ENCODE measurements around the gene OPA1. TPM values are rescaled to one million over a fixed set of nuclear protein-coding genes. Genes with fewer than 3 reads are reported as not detected.

The OPA1 gene
- total RNA-seq, 4 donors from 2014 or later = 42.2 to 56.1 (median 47.2) TPM

DNA sequence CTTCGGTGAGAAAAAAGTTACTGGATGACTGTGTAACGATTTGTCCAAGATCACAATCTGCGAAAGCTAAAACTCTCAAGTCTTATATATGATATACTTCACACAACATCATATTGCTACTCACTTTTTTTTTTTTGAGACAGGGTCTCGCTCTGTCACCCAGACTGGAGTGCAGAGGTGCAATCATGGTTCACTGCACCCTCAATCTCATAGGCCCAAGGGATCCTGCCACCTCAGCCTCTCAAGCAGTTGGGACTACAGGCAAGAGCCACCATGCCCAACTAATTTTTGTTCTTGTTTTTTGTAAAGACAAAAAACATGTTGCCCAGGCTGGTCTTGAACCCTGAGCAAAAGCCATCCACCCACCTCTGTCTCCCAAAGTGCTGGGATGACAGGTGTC, 32.9 kb upstream of the OPA1 start:
- H3K27ac ChIP-seq (replicated peaks in 1 of 4) = no peak overlapping the region
- H3K36me3 ChIP-seq = no peaks in the 10 kb centered on the region
- DNase-seq (ENCODE audit: extremely low spot score) = no peak
- TF ChIP-seq POLR2AphosphoS5 (IDR thresholded peaks at IDR 0.05) (no peak), POLR2A (IDR thresholded peaks at IDR 0.05; ENCODE audit: low read depth) (no peak), EP300 (IDR thresholded peaks at IDR 0.05) (no peak)
- TF ChIP-seq, protein P1, sequence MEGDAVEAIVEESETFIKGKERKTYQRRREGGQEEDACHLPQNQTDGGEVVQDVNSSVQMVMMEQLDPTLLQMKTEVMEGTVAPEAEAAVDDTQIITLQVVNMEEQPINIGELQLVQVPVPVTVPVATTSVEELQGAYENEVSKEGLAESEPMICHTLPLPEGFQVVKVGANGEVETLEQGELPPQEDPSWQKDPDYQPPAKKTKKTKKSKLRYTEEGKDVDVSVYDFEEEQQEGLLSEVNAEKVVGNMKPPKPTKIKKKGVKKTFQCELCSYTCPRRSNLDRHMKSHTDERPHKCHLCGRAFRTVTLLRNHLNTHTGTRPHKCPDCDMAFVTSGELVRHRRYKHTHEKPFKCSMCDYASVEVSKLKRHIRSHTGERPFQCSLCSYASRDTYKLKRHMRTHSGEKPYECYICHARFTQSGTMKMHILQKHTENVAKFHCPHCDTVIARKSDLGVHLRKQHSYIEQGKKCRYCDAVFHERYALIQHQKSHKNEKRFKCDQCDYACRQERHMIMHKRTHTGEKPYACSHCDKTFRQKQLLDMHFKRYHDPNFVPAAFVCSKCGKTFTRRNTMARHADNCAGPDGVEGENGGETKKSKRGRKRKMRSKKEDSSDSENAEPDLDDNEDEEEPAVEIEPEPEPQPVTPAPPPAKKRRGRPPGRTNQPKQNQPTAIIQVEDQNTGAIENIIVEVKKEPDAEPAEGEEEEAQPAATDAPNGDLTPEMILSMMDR (IDR thresholded peaks at IDR 0.05) = no peak
- no peaks in the 10 kb centered on the region for H3K9me3 ChIP-seq
- intact Hi-C loops (cut with DNase I) = no loop called here
- H3K27me3 ChIP-seq = no peaks in the 10 kb centered on the region
- H3K4me3 ChIP-seq = no peak overlapping the region
- H3K4me1 ChIP-seq = no peaks in the 10 kb centered on the region
- 92% methylated on average over 4 of the region's 4 CpGs for WGBS

- H3K4me1 ChIP-seq = no peaks in the 10 kb centered on the region
- intact Hi-C loops (cut with DNase I) = no loop called here
- H3K27ac ChIP-seq (replicated peaks in 1 of 4) = no peak overlapping the region
- no peaks in the 10 kb centered on the region for H3K9me3 ChIP-seq
- 62% methylated on average over 3 of the region's 4 CpGs for WGBS
- H3K4me3 ChIP-seq = no peak overlapping the region
- no peak for DNase-seq (ENCODE audit: extremely low spot score)
- H3K27me3 ChIP-seq = no peaks in the 10 kb centered on the region
- TF ChIP-seq EP300 (IDR thresholded peaks at IDR 0.05) (no peak), POLR2AphosphoS5 (IDR thresholded peaks at IDR 0.05) (no peak), POLR2A (IDR thresholded peaks at IDR 0.05; ENCODE audit: low read depth) (no peak)
- TF ChIP-seq, protein P1 (IDR thresholded peaks at IDR 0.05) = no peak
- no peaks in the 10 kb centered on the region for H3K36me3 ChIP-seq
Observed at GRCh38 chr3:193560870-193561269, 32.1 kb upstream of the OPA1 start.

DNA sequence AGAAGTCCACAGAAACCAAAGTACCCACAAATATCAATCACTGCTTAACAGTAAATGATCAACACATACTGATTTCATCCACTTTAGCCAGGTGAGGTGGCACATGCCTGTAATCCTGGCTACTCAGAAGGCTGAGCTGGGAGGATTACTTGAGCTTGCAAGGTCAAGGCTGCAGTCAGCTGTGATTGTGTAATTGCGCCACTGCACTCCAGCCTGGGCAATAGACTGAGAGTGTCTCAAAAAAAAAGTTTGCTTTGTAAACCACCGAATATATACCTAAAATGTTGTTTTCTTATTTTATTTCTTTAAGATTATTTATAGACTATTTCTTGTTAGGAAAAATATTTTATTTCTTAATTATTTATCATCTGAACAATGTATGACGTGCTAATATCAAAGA, 29.6 kb upstream of the OPA1 start:
- 97% methylated on average over 3 of the region's 3 CpGs for WGBS
- Histone ChIP-seq H3K36me3 (no peaks in the 10 kb centered on the region), H3K9me3 (no peaks in the 10 kb centered on the region), H3K27me3 (no peaks in the 10 kb centered on the region), H3K27ac (replicated peaks in 1 of 4) (no peak overlapping the region), H3K4me1 (no peaks in the 10 kb centered on the region), H3K4me3 (no peak overlapping the region)
- TF ChIP-seq, protein P1 (IDR thresholded peaks at IDR 0.05) = no peak
- TF ChIP-seq POLR2AphosphoS5 (IDR thresholded peaks at IDR 0.05) = no peak
- no peak for TF ChIP-seq POLR2A (IDR thresholded peaks at IDR 0.05; ENCODE audit: low read depth)
- no peak for TF ChIP-seq EP300 (IDR thresholded peaks at IDR 0.05)
- intact Hi-C loops (cut with DNase I) = no loop called here
- DNase-seq (ENCODE audit: extremely low spot score) = peak; percentile 53

DNA sequence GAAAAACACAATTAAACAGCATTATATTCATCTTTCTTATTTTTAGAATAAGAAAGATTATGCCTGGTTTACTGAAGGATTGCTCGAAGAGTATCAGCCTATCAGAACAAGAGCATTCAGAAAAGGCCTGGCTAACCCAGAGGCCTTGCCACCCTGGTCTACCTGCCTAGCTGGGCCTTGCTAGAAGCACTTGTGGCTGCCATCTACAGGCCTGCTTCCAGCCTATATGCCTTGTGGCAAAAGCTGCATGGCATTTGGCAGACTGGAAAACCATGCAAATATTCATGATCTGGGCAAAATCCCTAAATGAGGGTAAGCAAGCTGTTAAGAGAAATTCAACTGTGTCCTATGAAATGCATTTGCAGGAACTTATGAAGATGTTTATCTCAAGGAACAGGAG, 29.0 kb upstream of the OPA1 start:
- TF ChIP-seq POLR2A (IDR thresholded peaks at IDR 0.05; ENCODE audit: low read depth) (no peak), EP300 (IDR thresholded peaks at IDR 0.05) (no peak), POLR2AphosphoS5 (IDR thresholded peaks at IDR 0.05) (no peak)
- TF ChIP-seq, protein P1 (IDR thresholded peaks at IDR 0.05) = no peak
- H3K27me3 ChIP-seq = no peaks in the 10 kb centered on the region
- WGBS = 69% methylated on average over 1 of the region's 1 CpG
- no peaks in the 10 kb centered on the region for H3K36me3 ChIP-seq
- H3K9me3 ChIP-seq = no peaks in the 10 kb centered on the region
- H3K27ac ChIP-seq (replicated peaks in 1 of 4) = no peak overlapping the region
- H3K4me1 ChIP-seq = no peaks in the 10 kb centered on the region
- DNase-seq (ENCODE audit: extremely low spot score) = peak; percentile 17
- intact Hi-C loops (cut with DNase I) = no loop called here
- no peak overlapping the region for H3K4me3 ChIP-seq

DNA sequence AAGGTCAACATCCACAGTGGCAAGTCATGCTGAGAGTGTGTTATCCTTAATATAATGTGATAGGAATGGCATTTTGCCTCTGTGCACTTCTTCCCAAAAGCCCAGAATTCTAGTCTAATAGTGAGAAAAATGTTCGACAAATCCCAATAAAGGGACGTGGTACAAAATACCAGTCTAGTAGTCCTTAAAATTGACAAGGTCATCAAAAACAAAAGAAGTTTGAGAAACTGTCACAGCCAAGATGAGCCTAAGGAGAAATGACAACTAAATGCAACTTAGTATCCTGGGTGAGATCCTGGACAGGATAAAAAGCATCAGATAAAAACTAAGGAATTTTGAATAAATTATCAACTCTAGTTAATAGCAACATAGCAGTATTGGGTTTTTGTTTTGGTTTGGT, 23.9 kb upstream of the OPA1 start:
- no peak for DNase-seq (ENCODE audit: extremely low spot score)
- H3K27ac ChIP-seq (replicated peaks in 1 of 4) = no peak overlapping the region
- H3K9me3 ChIP-seq = no peaks in the 10 kb centered on the region
- TF ChIP-seq POLR2A (IDR thresholded peaks at IDR 0.05; ENCODE audit: low read depth) (no peak), EP300 (IDR thresholded peaks at IDR 0.05) (no peak), POLR2AphosphoS5 (IDR thresholded peaks at IDR 0.05) (no peak)
- 94% methylated on average over 2 of the region's 2 CpGs for WGBS
- no peaks in the 10 kb centered on the region for H3K27me3 ChIP-seq
- no peak overlapping the region for H3K4me3 ChIP-seq
- no peaks in the 10 kb centered on the region for H3K4me1 ChIP-seq
- no peaks in the 10 kb centered on the region for H3K36me3 ChIP-seq
- intact Hi-C loops (cut with DNase I) = no loop called here
